WTC11 (cell line): ENCODE data around the gene RAD23A. TPM values are rescaled to one million over a fixed set of nuclear protein-coding genes. Genes with fewer than 3 reads are reported as not detected.

Experiments
- ARID4B ChIP-seq: sonication (generic); formaldehyde crosslinking; IDR thresholded peaks from 2 replicates; pipeline ENCODE4 v1.8.0; 2023; ENCODE audit warnings: missing genetic modification reagents, mild to moderate bottlenecking, borderline replicate concordance
- ATF2 ChIP-seq: sonication (generic); formaldehyde crosslinking; IDR thresholded peaks from 2 replicates; pipeline ENCODE4 v1.8.1; 2022; ENCODE audit warnings: low read depth, missing genetic modification reagents, borderline replicate concordance
- ATF6 ChIP-seq: sonication (generic); formaldehyde crosslinking; IDR thresholded peaks from 2 replicates; pipeline ENCODE4 v1.8.1; 2023; ENCODE audit warnings: mild to moderate bottlenecking, missing genetic modification reagents
- ELF4 ChIP-seq: sonication (generic); formaldehyde crosslinking; IDR thresholded peaks from 2 replicates; pipeline ENCODE4 v1.8.1; 2022; ENCODE audit warnings: low read depth, mild to moderate bottlenecking, moderate library complexity, missing genetic modification reagents
- EMX1 ChIP-seq: fragments of 250-450 bp; sonication (Bioruptor Pico); IDR thresholded peaks from 2 replicates; pipeline ENCODE4 v1.8.0; 2021; ENCODE audit warnings: mild to moderate bottlenecking
- GRHL2 ChIP-seq: fragments of 250-450 bp; sonication (Bioruptor Pico); IDR thresholded peaks from 2 replicates; pipeline ENCODE4 v1.8.0; 2022; ENCODE audit warnings: mild to moderate bottlenecking, moderate library complexity; ENCODE audit not compliant: insufficient replicate concordance, severe bottlenecking
- GTF2I ChIP-seq: fragments of 250-450 bp; sonication (Bioruptor Pico); conservative IDR thresholded peaks from 2 replicates; pipeline ENCODE4 v1.4.0; 2021; ENCODE audit warnings: mild to moderate bottlenecking
- JUN ChIP-seq: sonication (generic); formaldehyde crosslinking; IDR thresholded peaks from 2 replicates; pipeline ENCODE4 v1.8.0; 2023; ENCODE audit warnings: mild to moderate bottlenecking, missing genetic modification reagents
- MXD4 ChIP-seq: fragments of 250-450 bp; sonication (Bioruptor Pico); IDR thresholded peaks from 2 replicates; pipeline ENCODE4 v1.8.0; 2021; ENCODE audit warnings: mild to moderate bottlenecking, moderate library complexity, borderline replicate concordance
- ZBTB21 ChIP-seq: sonication (generic); formaldehyde crosslinking; IDR thresholded peaks from 2 replicates; pipeline ENCODE4 v1.8.1; 2023; ENCODE audit warnings: mild to moderate bottlenecking, missing genetic modification reagents, borderline replicate concordance
- ZNF232 ChIP-seq: sonication (generic); formaldehyde crosslinking; IDR thresholded peaks from 2 replicates; pipeline ENCODE4 v1.8.0; 2022; ENCODE audit warnings: mild to moderate bottlenecking, missing genetic modification reagents
- ZNF263 ChIP-seq: sonication (generic); formaldehyde crosslinking; IDR thresholded peaks from 2 replicates; pipeline ENCODE4 v1.8.1; 2022; ENCODE audit warnings: low read depth, mild to moderate bottlenecking, moderate library complexity, missing genetic modification reagents
- ZNF423 ChIP-seq: fragments of 250-450 bp; sonication (Bioruptor Pico); IDR thresholded peaks from 2 replicates; pipeline ENCODE4 v2.1.2; 2022; ENCODE audit warnings: mild to moderate bottlenecking, moderate library complexity
- total RNA-seq: library from RNA; stranded (reverse); gene quantifications from 3 replicates; pipeline ENCODE4 v1.2.3, GENCODE V29; 2021
- TF ChIP-seq, protein P1 (sequence below): sonication (generic); formaldehyde crosslinking; IDR thresholded peaks from 2 replicates; pipeline ENCODE4 v1.8.1; 2022; ENCODE audit warnings: mild to moderate bottlenecking, missing genetic modification reagents, moderate library complexity, borderline replicate concordance
- TF ChIP-seq, protein P2 (sequence below): sonication (generic); formaldehyde crosslinking; IDR thresholded peaks from 2 replicates; pipeline ENCODE4 v1.8.0; 2023; ENCODE audit warnings: missing genetic modification reagents

The RAD23A gene
- total RNA-seq, 1 experiment from 2014 or later, result 84.3 TPM

DNA sequence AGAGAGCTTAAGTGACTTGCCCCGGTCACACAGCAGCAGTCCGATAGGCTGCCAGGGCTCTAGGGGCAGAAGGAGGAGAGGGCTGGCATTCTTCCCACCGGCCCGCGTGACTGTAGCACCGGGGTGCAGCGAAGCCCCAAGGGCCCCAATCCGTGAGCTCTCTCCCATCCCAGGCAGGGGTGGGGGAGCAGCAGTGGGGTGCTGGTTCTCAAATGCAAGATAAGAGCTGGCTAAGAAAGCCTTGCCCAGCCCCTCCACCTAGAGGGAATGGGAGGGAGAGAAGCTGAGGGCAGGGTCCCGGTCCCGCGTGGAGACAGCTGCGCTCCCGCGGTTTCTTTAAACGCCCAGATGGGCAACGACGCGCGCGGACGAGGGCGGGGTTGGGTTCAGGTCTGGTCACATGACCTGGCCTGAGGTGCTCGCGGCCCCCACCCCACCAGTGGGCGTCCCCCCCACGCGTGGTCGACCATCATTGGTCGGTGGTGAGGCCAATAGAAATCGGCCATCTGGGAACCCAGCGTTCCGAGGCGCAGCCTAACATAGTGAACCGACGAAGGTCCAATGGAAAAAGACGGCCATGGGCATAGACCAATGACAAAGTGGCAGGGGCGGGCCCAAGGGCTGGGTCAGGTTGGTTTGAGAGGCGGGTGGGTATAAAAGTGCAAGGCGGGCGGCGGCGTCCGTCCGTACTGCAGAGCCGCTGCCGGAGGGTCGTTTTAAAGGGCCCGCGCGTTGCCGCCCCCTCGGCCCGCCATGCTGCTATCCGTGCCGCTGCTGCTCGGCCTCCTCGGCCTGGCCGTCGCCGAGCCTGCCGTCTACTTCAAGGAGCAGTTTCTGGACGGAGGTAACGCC, 7.5 kb upstream of the RAD23A start, which contains the start of gene CALR (continued):
- TF ChIP-seq ZNF232 (CRISPR knock-in tag) (no peak), GRHL2 (CRISPR knock-in tag) (no peak), GTF2I (CRISPR knock-in tag) (no peak; the same call in 1 of the 2 replicates), JUN (peak; percentile 16; the same call in 1 of the 2 replicates), ZNF423 (no peak; the same call in 1 of the 2 replicates), ARID4B (CRISPR knock-in tag) (peak; percentile 92; the same call in 1 of the 2 replicates), ZBTB21 (CRISPR knock-in tag) (no peak), ZNF263 (CRISPR knock-in tag) (no peak), ATF6 (CRISPR knock-in tag) (no peak), ELF4 (CRISPR knock-in tag) (no peak), MXD4 (no peak), EMX1 (CRISPR knock-in tag) (no peak; the same call in 1 of the 2 replicates), ATF2 (CRISPR knock-in tag) (no peak)
- TF ChIP-seq, protein P1, sequence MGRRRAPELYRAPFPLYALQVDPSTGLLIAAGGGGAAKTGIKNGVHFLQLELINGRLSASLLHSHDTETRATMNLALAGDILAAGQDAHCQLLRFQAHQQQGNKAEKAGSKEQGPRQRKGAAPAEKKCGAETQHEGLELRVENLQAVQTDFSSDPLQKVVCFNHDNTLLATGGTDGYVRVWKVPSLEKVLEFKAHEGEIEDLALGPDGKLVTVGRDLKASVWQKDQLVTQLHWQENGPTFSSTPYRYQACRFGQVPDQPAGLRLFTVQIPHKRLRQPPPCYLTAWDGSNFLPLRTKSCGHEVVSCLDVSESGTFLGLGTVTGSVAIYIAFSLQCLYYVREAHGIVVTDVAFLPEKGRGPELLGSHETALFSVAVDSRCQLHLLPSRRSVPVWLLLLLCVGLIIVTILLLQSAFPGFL (CRISPR knock-in tag), result no peak
- TF ChIP-seq, protein P2, sequence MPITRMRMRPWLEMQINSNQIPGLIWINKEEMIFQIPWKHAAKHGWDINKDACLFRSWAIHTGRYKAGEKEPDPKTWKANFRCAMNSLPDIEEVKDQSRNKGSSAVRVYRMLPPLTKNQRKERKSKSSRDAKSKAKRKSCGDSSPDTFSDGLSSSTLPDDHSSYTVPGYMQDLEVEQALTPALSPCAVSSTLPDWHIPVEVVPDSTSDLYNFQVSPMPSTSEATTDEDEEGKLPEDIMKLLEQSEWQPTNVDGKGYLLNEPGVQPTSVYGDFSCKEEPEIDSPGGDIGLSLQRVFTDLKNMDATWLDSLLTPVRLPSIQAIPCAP (CRISPR knock-in tag), result no peak
